Stimulated activated naive CD8-positive, alpha-beta T cell treated with anti-CD3 and anti-CD28 coated beads, Interleukin-15, Interleukin-2, amounts not matched to agents 100 U/mL and 50 U/mL, for 24 hours (primary cell): ENCODE measurements around the gene IQGAP2.
"Not testable (repeated sequence)": the region's sequence is repeated elsewhere in the genome, so short reads cannot be mapped to it uniquely, and the experiment has no call there.

Experiments used
- ATAC-seq: fragments of 150-1000 bp; cut with Tn5 transposase; one replicate; pipeline ENCODE4 v1.10.0; 2021
- DNase-seq: peaks from one replicate; pipeline ENCODE4 v3.0.0; 2021

Gene IQGAP2

GRCh38 chr5:76402886-76403765 is at the start of gene IQGAP2:
TSS of gene IQGAP2 (plus strand) at chr5:76403285. CDS start at chr5:76403546, 261 bp downstream.
- peak; percentile 83 for DNase-seq
- peak; percentile 65 for ATAC-seq

- no peak for ATAC-seq
- DNase-seq, result no peak
These were observed 46.2 kb upstream of the IQGAP2 start for GRCh38 chr5:76356887-76357286.

GRCh38 chr5:76363352-76364225 is 39.5 kb upstream of the IQGAP2 start:
- DNase-seq (no peak), ATAC-seq (no peak)

GRCh38 chr5:76364226-76364589 is 38.9 kb upstream of the IQGAP2 start:
- DNase-seq, result no peak
- ATAC-seq, result no peak

GRCh38 chr5:76365561-76365960 is 37.5 kb upstream of the IQGAP2 start:
- DNase-seq, result no peak
- no peak for ATAC-seq

GRCh38 chr5:76366596-76366995 is 36.5 kb upstream of the IQGAP2 start:
- DNase-seq, result no peak
- ATAC-seq, result no peak

- ATAC-seq, result peak; percentile 92
- DNase-seq, result peak; percentile 16
These were observed 35.3 kb upstream of the IQGAP2 start for GRCh38 chr5:76367623-76368371.

- no peak for ATAC-seq
These were observed 34.1 kb upstream of the IQGAP2 start for GRCh38 chr5:76368941-76369340.

GRCh38 chr5:76369668-76370067 is 33.4 kb upstream of the IQGAP2 start:
- peak; percentile 17 for DNase-seq
- not testable (repeated sequence) for ATAC-seq

More at GRCh38 chr5:76368941-76369340, 34.1 kb upstream of the IQGAP2 start:
- DNase-seq, result no peak

- DNase-seq (no peak), ATAC-seq (no peak)
These were observed 31.1 kb upstream of the IQGAP2 start for GRCh38 chr5:76371960-76372322.

GRCh38 chr5:76372323-76373054 is 30.6 kb upstream of the IQGAP2 start:
- DNase-seq, result no peak
- no peak for ATAC-seq

GRCh38 chr5:76376148-76376865 is 26.8 kb upstream of the IQGAP2 start:
- DNase-seq (no peak), ATAC-seq (no peak)

GRCh38 chr5:76376866-76377230 is 26.2 kb upstream of the IQGAP2 start:
- DNase-seq, result no peak
- no peak for ATAC-seq

GRCh38 chr5:76378355-76378754 is 24.7 kb upstream of the IQGAP2 start:
- no peak for DNase-seq
- ATAC-seq, result no peak

- DNase-seq (no peak), ATAC-seq (no peak)
These were observed 23.8 kb upstream of the IQGAP2 start for GRCh38 chr5:76379316-76379715.

GRCh38 chr5:76379855-76380254 is 23.2 kb upstream of the IQGAP2 start:
- DNase-seq, result no peak
- no peak for ATAC-seq

- ATAC-seq (no peak), DNase-seq (no peak)
These were observed 22.6 kb upstream of the IQGAP2 start for GRCh38 chr5:76380346-76381066.

GRCh38 chr5:76383126-76383832 is 19.8 kb upstream of the IQGAP2 start:
- ATAC-seq, result no peak

GRCh38 chr5:76384189-76384588 is 18.9 kb upstream of the IQGAP2 start:
- no peak for ATAC-seq

More at GRCh38 chr5:76383126-76383832, 19.8 kb upstream of the IQGAP2 start:
- DNase-seq, result no peak

GRCh38 chr5:76384705-76385104 is 18.4 kb upstream of the IQGAP2 start:
- DNase-seq (no peak), ATAC-seq (peak; percentile 51)

More at GRCh38 chr5:76384189-76384588, 18.9 kb upstream of the IQGAP2 start:
- DNase-seq, result no peak
